K562 (cell line): ENCODE measurements around the gene C1QTNF12. TPM values are rescaled to one million over a fixed set of nuclear protein-coding genes. Genes with fewer than 3 reads are reported as not detected.

Source experiments
- ARID4B ChIP-seq: sonication (generic); formaldehyde crosslinking; IDR thresholded peaks from 2 replicates; pipeline ENCODE4 v1.8.0; 2022; ENCODE audit warnings: mild to moderate bottlenecking, missing genetic modification reagents
- BRF1 ChIP-seq: IDR thresholded peaks from 3 replicates; pipeline ENCODE4 v1.6.1; 2011; ENCODE audit warnings: borderline replicate concordance, mild to moderate bottlenecking; ENCODE audit not compliant: insufficient read length; ENCODE audit errors: extremely low read depth
- CSDE1 ChIP-seq, 2 experiments: fragments of 450-650 bp; IDR thresholded peaks; 2 replicates each; pipeline ENCODE4 v1.6.1; 2016; ENCODE audit warnings: mild to moderate bottlenecking in 1 of 2
- CTCFL ChIP-seq: IDR thresholded peaks from 2 replicates; pipeline ENCODE4 v1.6.1; 2011; ENCODE audit warnings: borderline replicate concordance, low read depth, mild to moderate bottlenecking, moderate library complexity, low read length; ENCODE audit not compliant: insufficient read depth, poor library complexity, severe bottlenecking
- HOXB6 ChIP-seq: fragments of 250-450 bp; sonication (Bioruptor Pico); IDR thresholded peaks from 2 replicates; pipeline ENCODE4 v1.5.1; 2022; ENCODE audit warnings: mild to moderate bottlenecking, borderline replicate concordance
- NELFE ChIP-seq: IDR thresholded peaks from 2 replicates; pipeline ENCODE4 v1.6.1; 2011; ENCODE audit warnings: mild to moderate bottlenecking; ENCODE audit not compliant: insufficient read depth, insufficient read length
- RCOR1 ChIP-seq, 2 experiments: IDR thresholded peaks; 2 replicates each; pipeline ENCODE4 v1.6.1; 2012; ENCODE audit warnings: low read depth in 2 of 2, low read length in 2 of 2, borderline replicate concordance in 1 of 2, improper control_type of control experiment in 1 of 2
- RREB1 ChIP-seq: fragments of 250-450 bp; sonication (Bioruptor Pico); IDR thresholded peaks from 2 replicates; pipeline ENCODE4 v1.4.0; 2020
- SMAD1 ChIP-seq: fragments of 150-350 bp; IDR thresholded peaks from 2 replicates; pipeline ENCODE4 v1.6.1; 2014; ENCODE audit warnings: low read length, low read depth; ENCODE audit not compliant: partially characterized antibody
- SRSF7 ChIP-seq: fragments of 200-400 bp; formaldehyde crosslinking; optimal IDR thresholded peaks from 2 replicates; pipeline ENCODE3; 2017; ENCODE audit warnings: mild to moderate bottlenecking, low read depth, low read length
- TARDBP ChIP-seq: fragments of 450-650 bp; IDR thresholded peaks from 2 replicates; pipeline ENCODE4 v1.6.1; 2016
- TRIM28 ChIP-seq: fragments of 450-650 bp; IDR thresholded peaks from 2 replicates; pipeline ENCODE4 v1.6.1; 2017
- TSC22D4 ChIP-seq: fragments of 450-650 bp; IDR thresholded peaks from 2 replicates; pipeline ENCODE4 v1.6.1; 2016; ENCODE audit warnings: missing genetic modification characterization, missing biosample characterization, control low read depth
- ZC3H8 ChIP-seq: fragments of 450-650 bp; IDR thresholded peaks from 2 replicates; pipeline ENCODE4 v1.6.1; 2017
- ZNF644 ChIP-seq: fragments of 200-800 bp; sonication (Bioruptor generic); IDR thresholded peaks from 2 replicates; pipeline ENCODE4 v1.6.1; 2016; ENCODE audit warnings: low read depth, missing genetic modification characterization, missing compliant biosample characterization
- polyA plus RNA-seq, 8 experiments: library from polyadenylated mRNA; depleted of rRNA in 4 of 8; stranded (reverse) in 5 of 8; unstranded in 3 of 8; fragments of >200 nt; fragmentation: Nextera tagmentation in 2 of 8; fragmentation: Illumina TruSeq in 1 of 8; extraction: Ambion mirVana in 2 of 8; extraction: Trizol in 1 of 8; gene quantifications; 2 replicates each; pipeline versions ENCODE4 v1.2.1 to v1.2.3, GENCODE V29; 2011 to 2014; ENCODE audit warnings: inconsistent platforms in 1 of 8, missing spikeins in 1 of 8
- total RNA-seq, 7 experiments: library from RNA; depleted of rRNA in 6 of 7; stranded (reverse); fragments of >200 nt in 6 of 7; fragmentation: Illumina TruSeq in 2 of 7; extraction: Trizol in 2 of 7; gene quantifications; 2 replicates each; pipeline versions ENCODE4 v1.2.1 to v1.2.3, GENCODE V29; 2011 to 2021; ENCODE audit warnings: low replicate concordance in 1 of 7

C1QTNF12 gene
- total and polyA plus RNA-seq, 9 of the 15 experiments (the other 6 are each of a cell fraction or from before 2014, with no cell fraction given) = 0.11 to 4.3 (median 0.93) TPM; not detected in 3

- no peak for TF ChIP-seq HOXB6 (CRISPR knock-in tag)
- no peak for TF ChIP-seq TSC22D4
- no peak for TF ChIP-seq SRSF7
- TF ChIP-seq ZNF644 (tag) = no peak
- no peak for TF ChIP-seq CSDE1 (IDR thresholded peaks at IDR 0.05)
- no peak for TF ChIP-seq BRF1
- TF ChIP-seq ZC3H8 = no peak
- TF ChIP-seq RCOR1 (IDR thresholded peaks at IDR 0.05; ENCODE audit: borderline replicate concordance in 1 of 2, low read depth in 2 of 2, low read length in 2 of 2) = 0 out of 4 replicates have a peak, but pooled peaks of 1 of the 2 experiments have one; percentile 17
- TF ChIP-seq NELFE = no peak
- no peak for TF ChIP-seq TRIM28
- no peak for TF ChIP-seq RREB1 (CRISPR knock-in tag)
- no peak for TF ChIP-seq TARDBP
- TF ChIP-seq ARID4B (CRISPR knock-in tag) = no peak
- TF ChIP-seq CTCFL = peak; percentile 38
- no peak for TF ChIP-seq SMAD1
Measured at GRCh38 chr1:1291548-1292441, 45.3 kb upstream of the C1QTNF12 start (continued).
